Activated T-helper 2 cell treated with anti-CD3 and anti-CD28 coated beads, Interferon-gamma antibody, Interleukin-2, Interleukin-4, amounts not matched to agents 10 μg/mL and 5 μg/mL and 100 μg/mL, durations not matched to agents 14 hours and 24 hours and 36 hours (primary cell): ENCODE data around the gene TRPM8. TPM values are rescaled to one million over a fixed set of nuclear protein-coding genes. Genes with fewer than 3 reads are reported as not detected.
"Not testable (repeated sequence)": the region's sequence is repeated elsewhere in the genome, so short reads cannot be mapped to it uniquely, and the experiment has no call there.

ENCODE experiments used
- DNase-seq: peaks from one replicate; pipeline ENCODE4 v3.0.0; 2021; ENCODE audit warnings: low spot score
- H3K27ac Mint-ChIP-seq: one replicate; pipeline ENCODE4 v1.8.0; 2021; ENCODE audit warnings: mixed read lengths
- H3K27me3 Mint-ChIP-seq: one replicate; pipeline ENCODE4 v1.8.0; 2021; ENCODE audit warnings: low read depth, mixed read lengths
- H3K36me3 Mint-ChIP-seq: one replicate; pipeline ENCODE4 v1.8.0; 2021; ENCODE audit warnings: low read depth, mixed read lengths
- H3K4me1 Mint-ChIP-seq: one replicate; pipeline ENCODE4 v1.8.0; 2021; ENCODE audit warnings: low read depth, mixed read lengths
- H3K4me3 Mint-ChIP-seq: one replicate; pipeline ENCODE4 v1.8.0; 2021; ENCODE audit warnings: low read depth, mild to moderate bottlenecking, moderate library complexity, mixed read lengths
- H3K9me3 Mint-ChIP-seq: one replicate; pipeline ENCODE4 v1.8.0; 2021; ENCODE audit warnings: mixed read lengths
- intact Hi-C: fragments of 100-400 bp; cut with micrococcal nuclease; formaldehyde crosslinking; loops from one replicate; pipeline ENCODE4 v1.15.1; 2023
- total RNA-seq: library from RNA; stranded (reverse); gene quantifications from 2 replicates; pipeline ENCODE4 v1.2.3, GENCODE V29; 2022

The TRPM8 gene
- total RNA-seq, 1 donor from 2014 or later, result not detected

GRCh38 chr2:233967164-233967563, 50.0 kb downstream of the TRPM8 start:
- Mint-ChIP-seq H3K4me3 (no peak overlapping the region), H3K27me3 (peaks cover 12% of the 10 kb centered on the region), H3K27ac (no peak overlapping the region), H3K9me3 (no peaks in the 10 kb centered on the region), H3K36me3 (no peaks in the 10 kb centered on the region), H3K4me1 (peaks cover 5% of the 10 kb centered on the region)
- intact Hi-C loops, result no loop called here
- no peak for DNase-seq

DNA sequence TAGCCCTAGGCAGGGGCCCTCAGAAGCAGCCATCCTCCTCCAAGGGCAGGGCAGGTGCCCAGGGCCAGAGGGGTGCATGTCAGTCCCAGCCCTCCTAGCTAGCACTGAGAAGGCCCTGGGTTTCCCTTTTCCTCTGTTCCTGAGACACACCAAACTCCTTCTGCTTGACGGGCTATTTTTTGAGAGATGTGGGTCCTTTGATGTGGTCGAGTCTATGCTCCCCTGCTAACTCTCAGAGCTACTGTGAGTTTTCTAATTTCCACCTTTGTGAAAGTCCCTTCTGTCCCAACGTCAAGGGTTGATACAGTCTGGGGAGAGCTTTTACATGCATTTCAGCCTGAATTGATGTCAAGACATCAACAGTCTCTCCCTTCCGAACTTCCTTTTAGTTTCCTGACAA, 51.4 kb downstream of the TRPM8 start:
- Mint-ChIP-seq H3K27ac (no peak overlapping the region), H3K36me3 (no peaks in the 10 kb centered on the region), H3K4me1 (peaks cover 5% of the 10 kb centered on the region), H3K27me3 (peaks cover 8% of the 10 kb centered on the region), H3K4me3 (no peak overlapping the region), H3K9me3 (no peaks in the 10 kb centered on the region)
- DNase-seq, result no peak
- intact Hi-C loops, result no loop called here

- intact Hi-C loops, H3K9me3 Mint-ChIP-seq, DNase-seq, H3K4me3 Mint-ChIP-seq, H3K4me1 Mint-ChIP-seq, H3K36me3 Mint-ChIP-seq, H3K27ac Mint-ChIP-seq: not testable (repeated sequence)
- H3K27me3 Mint-ChIP-seq, result peaks cover 14% of the 10 kb centered on the region
Measured at GRCh38 chr2:233972460-233972859, 55.3 kb downstream of the TRPM8 start.

DNA sequence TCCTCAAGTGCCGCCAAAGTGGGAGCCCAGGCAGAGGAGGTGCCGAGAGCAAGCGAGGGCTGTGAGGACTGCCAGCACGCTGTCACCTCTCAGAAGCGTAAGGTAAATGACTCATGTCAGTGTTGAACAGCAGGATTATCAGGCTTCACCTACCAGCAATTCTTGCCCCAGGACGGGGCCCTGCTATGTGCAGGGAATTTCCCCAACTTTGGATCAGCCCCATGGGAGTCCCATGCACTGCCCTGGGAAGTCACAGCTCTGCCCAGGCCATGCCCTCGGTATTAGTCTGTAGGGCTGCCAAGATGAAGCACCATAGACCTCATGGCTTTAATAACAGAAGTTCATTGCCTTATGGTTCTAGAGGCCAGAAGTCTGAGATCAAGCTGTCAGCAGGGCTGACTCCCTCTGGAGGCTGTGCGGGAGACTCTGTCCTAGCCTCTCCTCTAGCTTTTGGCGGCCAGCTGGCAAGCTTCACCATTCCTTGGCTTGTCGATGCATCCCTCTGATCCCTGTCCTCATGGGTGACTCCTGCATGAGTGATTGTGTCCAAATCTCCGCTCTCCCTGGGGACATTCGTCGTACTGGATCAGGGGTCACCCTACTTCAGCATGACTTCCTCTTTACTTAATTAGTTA, 55.9 kb downstream of the TRPM8 start:
- intact Hi-C loops, result no loop called here
- Mint-ChIP-seq H3K4me1 (peaks cover 10% of the 10 kb centered on the region), H3K27ac (no peak overlapping the region), H3K36me3 (no peaks in the 10 kb centered on the region), H3K27me3 (peaks cover 16% of the 10 kb centered on the region), H3K9me3 (no peaks in the 10 kb centered on the region), H3K4me3 (no peak overlapping the region)
- no peak for DNase-seq

GRCh38 chr2:233973786-233974185, 56.6 kb downstream of the TRPM8 start:
- H3K27ac Mint-ChIP-seq, result no peak overlapping the region
- intact Hi-C loops, result no loop called here
- H3K27me3 Mint-ChIP-seq, result peaks cover 17% of the 10 kb centered on the region
- H3K4me3 Mint-ChIP-seq, result no peak overlapping the region
- H3K9me3 Mint-ChIP-seq, result no peaks in the 10 kb centered on the region
- H3K36me3 Mint-ChIP-seq, result no peaks in the 10 kb centered on the region
- H3K4me1 Mint-ChIP-seq, result peaks cover 12% of the 10 kb centered on the region
- no peak for DNase-seq

DNA sequence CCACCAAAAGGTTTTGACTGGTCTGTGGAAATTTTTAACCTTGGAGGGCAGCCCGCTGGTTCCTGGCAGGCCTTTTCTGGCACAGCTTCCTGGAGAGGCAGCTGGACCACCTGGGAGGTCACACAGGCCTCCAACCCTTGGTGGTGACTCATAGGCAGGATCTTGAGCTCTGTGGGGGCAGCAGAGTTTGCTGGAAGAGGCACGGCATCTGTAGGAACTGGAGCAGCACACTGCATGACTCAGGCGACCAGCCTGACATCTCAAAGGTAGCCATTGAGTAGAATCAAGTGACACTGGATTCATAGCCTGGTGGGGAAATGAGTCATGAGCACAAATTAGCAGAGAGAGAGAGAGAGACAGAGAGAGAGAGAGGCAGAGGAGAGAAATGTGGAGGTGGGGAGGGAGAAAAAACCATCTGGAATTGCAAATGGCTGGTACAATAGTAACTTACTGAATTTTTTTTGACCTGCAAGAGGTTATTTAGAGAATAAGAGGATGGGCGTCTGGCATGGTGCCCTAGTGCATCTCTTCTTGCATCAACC, 57.4 kb downstream of the TRPM8 start:
- Mint-ChIP-seq H3K27ac (no peak overlapping the region), H3K9me3 (no peaks in the 10 kb centered on the region), H3K4me3 (no peak overlapping the region), H3K4me1 (peaks cover 11% of the 10 kb centered on the region), H3K36me3 (no peaks in the 10 kb centered on the region), H3K27me3 (peaks cover 20% of the 10 kb centered on the region)
- intact Hi-C loops, result no loop called here
- DNase-seq, result no peak

- H3K9me3 Mint-ChIP-seq, result no peaks in the 10 kb centered on the region
Measured at GRCh38 chr2:233976087-233976486, 58.9 kb downstream of the TRPM8 start.

DNA sequence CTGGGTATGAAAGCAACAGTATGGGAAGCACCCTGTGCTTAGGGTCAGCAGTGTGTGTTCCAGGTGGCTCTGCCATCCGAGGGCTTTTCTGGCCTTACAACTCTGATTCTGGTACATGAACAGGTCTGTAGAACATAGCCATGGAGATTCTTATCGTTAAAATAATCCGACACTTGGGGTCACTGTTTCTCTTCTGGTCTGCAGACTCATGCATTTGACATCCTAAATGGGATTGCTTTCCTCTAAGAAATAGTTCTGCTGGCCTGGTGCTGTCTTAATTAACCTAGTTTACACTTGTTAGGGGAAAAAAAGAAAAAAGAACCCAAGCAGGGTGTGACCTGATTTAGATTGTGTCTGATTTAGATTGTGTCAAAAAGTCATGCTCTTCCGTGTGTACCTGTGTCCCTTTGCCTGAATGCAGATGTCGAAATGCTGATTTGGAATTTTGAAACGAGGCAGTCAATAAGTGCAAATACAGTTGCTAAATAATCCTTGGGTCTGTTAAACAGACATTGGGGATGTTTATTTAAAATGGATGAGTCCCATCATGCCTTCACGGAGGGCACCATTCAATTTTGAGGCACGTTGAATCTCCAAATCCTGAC, 59.6 kb downstream of the TRPM8 start:
- DNase-seq, result no peak

More at GRCh38 chr2:233976087-233976486, 58.9 kb downstream of the TRPM8 start:
- Mint-ChIP-seq H3K36me3 (no peaks in the 10 kb centered on the region), H3K4me3 (no peak overlapping the region), H3K27me3 (peaks cover 17% of the 10 kb centered on the region), H3K4me1 (peaks cover 13% of the 10 kb centered on the region), H3K27ac (no peak overlapping the region)
- intact Hi-C loops, result loop anchor here (1.0 kb wide), 1 partner anchor 524 kb away; no protein-coding TSS in a partner anchor
- DNase-seq, result no peak

GRCh38 chr2:233977296-233977837, 60.2 kb downstream of the TRPM8 start:
- Mint-ChIP-seq H3K4me3 (no peak overlapping the region), H3K27ac (no peak overlapping the region), H3K4me1 (peaks cover 15% of the 10 kb centered on the region), H3K27me3 (peaks cover 25% of the 10 kb centered on the region), H3K36me3 (no peaks in the 10 kb centered on the region), H3K9me3 (no peaks in the 10 kb centered on the region)
- DNase-seq, result no peak
- intact Hi-C loops, result no loop called here

More for the DNA sequence above, 59.6 kb downstream of the TRPM8 start:
- Mint-ChIP-seq H3K27ac (no peak overlapping the region), H3K4me3 (no peak overlapping the region), H3K9me3 (no peaks in the 10 kb centered on the region), H3K4me1 (peaks cover 15% of the 10 kb centered on the region), H3K27me3 (peaks cover 22% of the 10 kb centered on the region), H3K36me3 (no peaks in the 10 kb centered on the region)
- intact Hi-C loops, result loop anchor here (1.0 kb wide), 1 partner anchor 524 kb away; no protein-coding TSS in a partner anchor

- Mint-ChIP-seq H3K27me3 (peaks cover 25% of the 10 kb centered on the region), H3K9me3 (no peaks in the 10 kb centered on the region), H3K36me3 (no peaks in the 10 kb centered on the region), H3K27ac (no peak overlapping the region), H3K4me1 (peaks cover 11% of the 10 kb centered on the region), H3K4me3 (no peak overlapping the region)
- DNase-seq, result no peak
- intact Hi-C loops, result no loop called here
Measured at GRCh38 chr2:233979748-233980147, 62.6 kb downstream of the TRPM8 start.

DNA sequence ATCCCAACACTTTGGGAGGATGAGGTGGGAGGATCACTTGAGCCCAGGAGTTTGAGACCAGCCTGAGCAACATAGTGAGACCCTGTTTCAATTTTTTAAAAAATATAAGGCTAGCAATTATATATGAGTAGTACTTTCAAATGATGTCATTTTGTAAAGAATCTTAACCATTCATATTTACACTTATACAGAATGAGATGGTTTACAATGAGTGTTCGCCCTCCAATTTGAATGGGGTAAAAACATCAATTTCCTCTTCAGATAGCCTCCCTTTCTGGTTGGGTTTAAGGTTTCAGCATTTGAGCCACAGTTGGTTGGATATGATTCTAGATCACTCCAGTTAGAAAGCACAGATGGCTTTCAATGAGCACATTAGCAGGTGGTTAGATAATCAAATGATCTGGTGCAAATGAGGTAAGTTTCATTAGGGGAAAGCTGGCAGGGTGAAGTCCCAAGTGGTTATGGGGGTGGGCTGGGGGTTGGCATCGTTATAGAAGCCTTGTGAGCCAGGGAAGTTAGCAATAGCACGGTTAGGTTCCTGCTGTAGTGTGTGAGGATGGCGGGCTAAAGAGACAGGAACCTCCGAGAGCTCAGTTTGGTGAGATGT, 63.9 kb downstream of the TRPM8 start:
- Mint-ChIP-seq H3K27me3 (peaks cover 28% of the 10 kb centered on the region), H3K4me3 (no peak overlapping the region), H3K27ac (no peak overlapping the region), H3K4me1 (peaks cover 10% of the 10 kb centered on the region), H3K36me3 (no peaks in the 10 kb centered on the region), H3K9me3 (no peaks in the 10 kb centered on the region)
- intact Hi-C loops, result no loop called here
- no peak for DNase-seq

- intact Hi-C loops, result no loop called here
Measured at GRCh38 chr2:233981574-233982420, 64.6 kb downstream of the TRPM8 start.

More at GRCh38 chr2:233981574-233982420, 64.6 kb downstream of the TRPM8 start:
- H3K4me3 Mint-ChIP-seq, result no peak overlapping the region
- no peak for DNase-seq
- no peaks in the 10 kb centered on the region for H3K36me3 Mint-ChIP-seq
- H3K4me1 Mint-ChIP-seq, result peaks cover 10% of the 10 kb centered on the region
- no peak overlapping the region for H3K27ac Mint-ChIP-seq
- peaks cover 25% of the 10 kb centered on the region for H3K27me3 Mint-ChIP-seq
- H3K9me3 Mint-ChIP-seq, result no peaks in the 10 kb centered on the region
